Endodermal cell (in vitro differentiated cells): ENCODE results near the gene CLIC1. TPM values are rescaled to one million over a fixed set of nuclear protein-coding genes. Genes with fewer than 3 reads are reported as not detected.

Source experiments
- DNase-seq: peaks from one replicate; pipeline ENCODE4 v3.0.0-alpha.2; 2017
- H3K27ac ChIP-seq: 2 replicates; pipeline ENCODE4 v1.5.1; 2013; ENCODE audit warnings: mild to moderate bottlenecking, low read depth, low read length, moderate library complexity
- H3K27me3 ChIP-seq: 2 replicates; pipeline ENCODE4 v1.6.1; 2013; ENCODE audit warnings: mild to moderate bottlenecking, low read length, moderate library complexity; ENCODE audit not compliant: insufficient read depth, control insufficient read depth, poor library complexity, severe bottlenecking
- H3K36me3 ChIP-seq: 2 replicates; pipeline ENCODE4 v1.7.0; 2013; ENCODE audit warnings: mild to moderate bottlenecking, low read length, moderate library complexity; ENCODE audit not compliant: control insufficient read depth, insufficient read depth
- H3K4me1 ChIP-seq: one replicate; pipeline ENCODE4 v1.7.0; 2013; ENCODE audit warnings: low read length; ENCODE audit not compliant: control insufficient read depth, insufficient read depth
- H3K4me3 ChIP-seq: 2 replicates; pipeline ENCODE4 v1.5.1; 2013; ENCODE audit warnings: mild to moderate bottlenecking, low read length, moderate library complexity
- H3K9ac ChIP-seq: 2 replicates; pipeline ENCODE4 v1.6.1; 2013; ENCODE audit warnings: mild to moderate bottlenecking, low read length, moderate library complexity; ENCODE audit not compliant: poor library complexity, severe bottlenecking; ENCODE audit errors: extremely low read depth
- H3K9me3 ChIP-seq: 2 replicates; pipeline ENCODE4 v1.6.1; 2013; ENCODE audit warnings: mild to moderate bottlenecking, low read length, moderate library complexity; ENCODE audit not compliant: control insufficient read depth
- H3K27ac Mint-ChIP-seq: 2 replicates; pipeline ENCODE4 v1.8.0; 2020; ENCODE audit warnings: mixed read lengths
- H3K27me3 Mint-ChIP-seq: 2 replicates; pipeline ENCODE4 v1.8.0; 2021; ENCODE audit warnings: mild to moderate bottlenecking, mixed read lengths; ENCODE audit not compliant: insufficient read depth
- H3K36me3 Mint-ChIP-seq: 2 replicates; pipeline ENCODE4 v1.8.0; 2020; ENCODE audit warnings: low read depth, mixed read lengths
- H3K4me1 Mint-ChIP-seq: 2 replicates; pipeline ENCODE4 v1.8.0; 2020; ENCODE audit warnings: mixed read lengths
- H3K4me3 Mint-ChIP-seq: 2 replicates; pipeline ENCODE4 v1.8.0; 2020; ENCODE audit warnings: mild to moderate bottlenecking, moderate library complexity, mixed read lengths
- H3K9me3 Mint-ChIP-seq: 2 replicates; pipeline ENCODE4 v1.8.0; 2020; ENCODE audit warnings: mild to moderate bottlenecking, mixed read lengths
- CTCF ChIP-seq: fragments of 200-600 bp; sonication (generic); conservative IDR thresholded peaks from 2 replicates; pipeline ENCODE4 v1.5.0; 2021; ENCODE audit warnings: antibody characterized with exemption, mild to moderate bottlenecking
- WGBS, 2 experiments: methylation state at CpG; one replicate each; pipeline versions ENCODE4 v1.1.5 to v1.1.7; 2013; ENCODE audit warnings: missing lambda C conversion rate in 2 of 2, mixed read lengths in 1 of 2; ENCODE audit not compliant: insufficient coverage in 1 of 2, insufficient read length in 1 of 2; 5-methylcytosine and 5-hydroxymethylcytosine counted together
- total RNA-seq, 2 donors: library from RNA; stranded (reverse); fragmentation: NEBNext Ultra II Directional in 1 of 2; extraction: Animal tissue kit (Norgen Biotek cat#: 25700) in 1 of 2; gene quantifications; 2 replicates in 1 of 2; 3 replicates in 1 of 2; pipeline ENCODE4 v1.2.1, GENCODE V29; 2021

The CLIC1 gene
- total RNA-seq, 2 donors from 2014 or later, result 289 to 380 TPM

DNA sequence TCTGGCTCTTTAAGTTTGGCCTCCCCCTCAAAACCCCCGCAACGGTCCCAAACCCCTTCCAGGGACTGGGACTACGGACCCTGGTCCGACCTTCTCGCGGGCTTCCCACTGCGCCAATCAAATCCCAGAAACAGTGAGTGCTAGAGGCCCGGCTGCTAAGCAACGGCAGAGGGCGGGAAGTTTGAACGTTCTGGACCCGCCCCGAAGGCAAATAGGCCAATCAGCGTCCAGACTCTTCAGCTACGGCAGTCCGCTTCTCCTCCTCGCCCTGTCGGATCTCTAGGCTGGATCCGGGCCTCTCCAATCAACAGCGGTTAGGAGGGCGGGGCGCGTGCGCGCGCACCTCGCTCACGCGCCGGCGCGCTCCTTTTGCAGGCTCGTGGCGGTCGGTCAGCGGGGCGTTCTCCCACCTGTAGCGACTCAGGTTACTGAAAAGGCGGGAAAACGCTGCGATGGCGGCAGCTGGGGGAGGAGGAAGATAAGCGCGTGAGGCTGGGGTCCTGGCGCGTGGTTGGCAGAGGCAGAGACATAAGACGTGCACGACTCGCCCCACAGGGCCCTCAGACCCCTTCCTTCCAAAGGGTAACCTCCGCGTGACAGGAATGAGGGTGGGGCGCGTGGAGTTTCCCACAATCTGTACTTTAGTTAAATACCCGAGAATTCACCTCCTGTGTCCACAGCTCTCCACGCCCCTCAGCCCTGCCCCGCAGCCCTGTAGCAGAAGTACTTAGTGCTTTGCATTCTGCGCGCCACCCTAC is 3.5 kb upstream of the CLIC1 start, which contains the start of gene MSH5:
Gene MSH5 (plus strand): TSS at position 367 of the 758 bp plus-strand sequence. CDS start 462 bp downstream, outside the sequence.
- H3K4me1 ChIP-seq, result peaks cover 13% of the 10 kb centered on the region
- H3K36me3 Mint-ChIP-seq, result peaks cover 12% of the 10 kb centered on the region
- no peaks in the 10 kb centered on the region for H3K9me3 Mint-ChIP-seq
- no peaks in the 10 kb centered on the region for H3K9me3 ChIP-seq
- WGBS, 2 experiments, result 3 to 6% methylated on average over 31 to 58 of the region's 58 CpGs
- H3K27ac ChIP-seq, result peak within 1 kb of the TSS; percentile 78
- no peaks in the 10 kb centered on the region for H3K27me3 ChIP-seq
- H3K27me3 Mint-ChIP-seq, result no peaks in the 10 kb centered on the region
- peaks cover 5% of the 10 kb centered on the region for H3K36me3 ChIP-seq
- H3K27ac Mint-ChIP-seq, result peak within 1 kb of the TSS; percentile 97
- peak within 1 kb of the TSS; percentile 80 for H3K4me3 ChIP-seq
- peak within 1 kb of the TSS; percentile 99 for H3K4me3 Mint-ChIP-seq
- H3K4me1 Mint-ChIP-seq, result peaks cover 43% of the 10 kb centered on the region
- TF ChIP-seq CTCF, result no peak
- DNase-seq, result peak; percentile 100
- H3K9ac ChIP-seq, result peak within 1 kb of the TSS; percentile 64

DNA sequence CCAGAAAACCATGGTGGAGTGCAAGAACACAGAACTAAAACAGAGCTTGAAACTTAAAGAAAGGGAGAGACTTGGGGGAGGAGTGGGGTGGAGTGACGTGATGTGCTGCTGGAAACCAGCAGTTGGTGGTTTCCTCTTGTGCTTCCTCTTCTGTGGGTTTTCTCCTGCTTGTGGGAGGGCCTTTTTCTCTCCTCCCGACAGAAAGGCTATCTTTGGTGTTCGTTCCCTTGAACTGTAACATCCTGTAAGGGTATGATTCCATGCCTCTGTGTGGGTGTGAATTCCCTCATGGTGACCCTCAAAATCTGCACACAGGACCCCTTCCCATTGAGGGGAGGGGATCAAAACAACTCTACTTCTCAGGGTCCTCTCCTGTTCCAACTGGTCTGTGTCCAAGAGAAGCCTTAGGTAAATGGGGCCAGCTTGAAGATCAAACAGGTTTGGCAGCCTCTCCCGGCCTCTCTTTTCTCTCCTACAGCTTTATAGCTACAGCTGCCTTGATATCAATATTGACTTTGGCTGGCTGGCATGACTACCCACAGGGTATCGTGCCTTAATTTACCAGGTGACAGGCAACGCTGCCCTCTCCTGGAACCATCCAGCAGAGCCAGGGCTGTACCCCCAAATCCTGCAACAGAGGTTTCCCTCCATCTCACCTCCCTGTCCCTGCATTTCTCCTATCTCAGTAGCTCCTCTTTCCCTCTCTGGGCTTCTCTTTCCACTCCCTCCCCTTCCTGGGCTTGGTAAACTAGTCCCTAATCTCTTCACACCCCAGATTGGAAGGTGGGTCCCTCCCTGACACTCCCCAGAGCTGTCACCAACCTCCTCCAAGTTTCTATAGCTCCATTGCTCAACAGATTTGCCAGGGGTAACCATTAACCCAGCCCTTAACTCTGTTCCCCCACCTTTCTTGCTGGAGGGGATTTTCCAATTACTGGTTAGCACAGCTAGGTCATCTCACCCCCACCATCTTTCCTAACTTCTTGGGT is 2.0 kb upstream of the CLIC1 start:
- H3K9me3 Mint-ChIP-seq, result no peaks in the 10 kb centered on the region
- H3K4me3 Mint-ChIP-seq, result peak overlapping the region; percentile 99
- WGBS, 2 experiments, result 58 to 81% methylated on average over 3 to 6 of the region's 6 CpGs
- H3K9me3 ChIP-seq, result no peaks in the 10 kb centered on the region
- H3K27ac ChIP-seq, result peak overlapping the region; percentile 87
- peaks cover 24% of the 10 kb centered on the region for H3K36me3 Mint-ChIP-seq
- H3K36me3 ChIP-seq, result peaks cover 18% of the 10 kb centered on the region
- peak; percentile 32 for TF ChIP-seq CTCF
- H3K9ac ChIP-seq, result peak overlapping the region; percentile 38
- H3K27me3 Mint-ChIP-seq, result no peaks in the 10 kb centered on the region
- H3K27ac Mint-ChIP-seq, result peak overlapping the region; percentile 93
- no peaks in the 10 kb centered on the region for H3K27me3 ChIP-seq
- DNase-seq, result peak; percentile 62
- peaks cover 46% of the 10 kb centered on the region for H3K4me1 Mint-ChIP-seq
- peaks cover 18% of the 10 kb centered on the region for H3K4me1 ChIP-seq
- H3K4me3 ChIP-seq, result peak overlapping the region; percentile 51

DNA sequence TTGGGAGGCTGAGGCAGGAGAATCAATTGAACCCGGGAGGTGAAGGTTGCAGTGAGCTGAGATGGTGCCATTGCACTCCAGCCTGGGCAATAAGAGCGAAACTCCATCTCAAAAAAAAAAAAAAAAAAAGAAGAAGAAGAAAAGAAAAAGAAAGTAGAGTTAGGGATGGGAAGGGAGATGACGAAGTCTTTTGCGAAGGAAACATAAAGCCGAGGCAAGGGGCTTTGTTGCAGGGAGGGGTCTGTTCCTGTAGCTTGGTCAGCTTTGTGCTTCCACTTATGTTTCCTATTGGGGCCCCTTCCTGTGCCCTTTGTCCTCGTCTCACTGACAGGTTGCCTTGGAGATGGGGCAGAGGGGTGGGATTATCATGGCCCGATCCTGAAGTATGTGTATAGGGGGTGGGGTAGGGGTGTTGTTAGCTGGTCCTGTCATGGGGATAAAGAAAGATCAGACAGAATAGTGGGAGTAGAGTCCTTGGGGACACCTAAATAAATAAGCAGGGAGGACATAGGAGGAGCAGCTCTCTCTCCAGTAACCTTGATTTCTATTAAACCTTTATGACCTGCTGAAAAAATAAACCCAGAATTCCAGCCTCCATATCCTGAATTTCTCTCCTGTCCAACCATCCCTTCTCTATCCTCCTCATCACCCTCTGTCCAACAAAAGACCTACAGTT is 1.1 kb upstream of the CLIC1 start:
- no peak for TF ChIP-seq CTCF
- Histone ChIP-seq H3K27me3 (no peaks in the 10 kb centered on the region), H3K9ac (peak overlapping the region; percentile 38), H3K9me3 (no peaks in the 10 kb centered on the region), H3K4me1 (peaks cover 18% of the 10 kb centered on the region), H3K36me3 (peaks cover 25% of the 10 kb centered on the region), H3K4me3 (peak overlapping the region; percentile 51), H3K27ac (peak overlapping the region; percentile 87)
- Mint-ChIP-seq H3K9me3 (no peaks in the 10 kb centered on the region), H3K27me3 (no peaks in the 10 kb centered on the region), H3K36me3 (peaks cover 29% of the 10 kb centered on the region), H3K4me3 (peak overlapping the region; percentile 99), H3K27ac (peak overlapping the region; percentile 93), H3K4me1 (peaks cover 41% of the 10 kb centered on the region)
- DNase-seq, result peak; percentile 60
- 19 to 50% methylated on average over 4 to 6 of the region's 7 CpGs for WGBS, 2 experiments
